Hematopoietic multipotent progenitor cell treated with erythropoietin and hydrocortisone succinate and interleukin-3 and kit ligand, for 4 days (in vitro differentiated cells): ENCODE data around the gene RNF169.
"Not testable (repeated sequence)": the region's sequence is repeated elsewhere in the genome, so short reads cannot be mapped to it uniquely, and the experiment has no call there.

ENCODE experiments used
- DNase-seq: peaks from one replicate; pipeline ENCODE4 v3.0.0-alpha.2; 2015

Gene RNF169

DNA sequence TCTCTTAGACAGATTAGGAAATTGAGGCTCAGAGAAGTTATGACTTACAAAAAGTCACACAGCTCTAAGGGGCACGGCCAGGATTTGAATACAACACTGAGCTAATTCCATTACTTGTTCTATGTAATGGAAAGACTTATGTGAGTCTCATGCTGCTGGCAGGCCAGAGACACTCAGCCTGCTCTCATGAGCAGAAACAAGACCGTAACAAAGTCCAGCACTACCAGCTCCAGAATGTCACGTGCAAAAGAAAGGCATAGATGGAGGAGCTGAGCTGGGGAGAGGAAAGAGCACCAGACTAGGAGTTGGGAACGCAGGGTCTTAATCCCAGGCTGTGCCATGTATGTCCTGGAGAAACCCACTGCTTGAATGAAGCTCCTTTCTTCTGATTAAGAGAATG lies 19.3 kb upstream of the RNF169 start:
- no peak for DNase-seq

DNA sequence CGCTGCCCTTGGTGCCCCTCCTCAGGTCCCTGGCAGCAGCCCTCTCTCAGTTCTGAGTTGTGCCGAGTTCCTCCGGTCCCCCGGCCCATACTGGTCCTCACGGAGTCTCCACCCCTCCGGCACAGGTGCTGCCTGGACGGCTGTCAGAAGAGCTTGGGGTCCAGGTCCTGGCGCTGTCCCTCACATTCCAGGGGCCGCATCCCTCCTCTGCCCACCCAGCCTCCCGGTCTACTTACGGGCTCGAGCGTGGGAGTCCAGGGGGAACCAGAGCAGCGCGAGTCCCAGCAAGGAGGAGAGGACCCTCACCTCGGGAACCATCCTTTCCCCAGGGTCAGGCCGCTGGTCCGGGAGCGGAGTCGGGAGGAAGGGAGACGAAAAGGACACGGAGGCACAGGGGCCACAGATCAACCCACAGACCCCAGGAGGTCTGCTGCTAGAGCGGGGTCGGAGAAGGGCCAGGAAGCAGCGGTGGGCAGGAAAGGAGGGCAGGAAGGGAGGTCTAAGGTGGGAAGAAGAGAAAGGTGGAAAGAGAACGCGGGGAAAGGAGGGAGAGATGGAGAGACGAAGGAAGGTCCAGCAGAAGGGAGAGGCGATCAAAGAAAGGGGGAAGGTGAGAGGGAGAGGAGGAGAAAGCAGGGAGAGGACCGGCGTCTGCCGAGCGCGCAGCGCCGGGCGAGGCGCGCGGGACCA lies 17.9 kb upstream of the RNF169 start:
- DNase-seq: no peak

DNA sequence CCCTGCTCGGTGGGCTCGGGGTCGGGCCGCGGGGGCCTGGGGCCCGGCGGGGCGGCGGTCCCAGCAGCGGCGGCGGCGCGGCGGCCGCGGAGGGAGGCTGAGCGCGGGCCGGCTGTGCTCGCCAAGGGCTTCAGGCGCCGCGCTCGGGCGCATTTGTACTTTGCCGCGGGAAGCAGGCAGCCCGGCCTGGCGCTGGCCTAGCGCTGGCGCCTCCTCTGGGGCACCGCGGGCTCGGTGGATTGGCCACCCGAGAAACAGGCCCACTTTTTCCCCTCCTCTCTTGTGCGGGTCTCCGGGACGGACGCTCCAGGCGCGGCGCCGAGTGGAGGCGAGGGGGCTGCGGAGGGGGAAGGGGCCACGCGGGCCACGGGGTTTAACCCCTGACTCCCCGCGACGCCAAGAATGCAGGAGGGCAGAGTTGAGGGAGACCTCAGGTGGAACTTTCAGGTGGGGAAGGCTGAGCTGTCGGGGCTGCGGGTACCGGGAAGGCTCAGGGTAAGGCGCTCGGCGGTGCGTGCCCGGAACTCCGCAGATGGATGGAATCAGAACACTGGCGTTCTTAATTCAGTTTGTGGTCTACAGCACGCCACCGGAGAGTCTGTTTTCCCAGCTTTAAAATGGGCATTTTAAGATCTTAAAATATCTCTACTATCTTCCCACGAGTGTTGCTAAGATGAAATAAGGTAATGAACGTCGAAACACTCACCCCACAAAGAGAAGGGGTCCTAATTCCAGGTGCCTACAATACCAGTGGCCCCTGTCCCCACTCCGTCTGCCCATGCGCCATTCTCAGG lies 17.2 kb upstream of the RNF169 start, which contains the start of gene CHRDL2:
Gene CHRDL2, minus strand, starts transcription at position 126 of the 794 bp plus-strand sequence. CDS start 538 bp downstream, outside the sequence.
- DNase-seq: peak; percentile 48

DNA sequence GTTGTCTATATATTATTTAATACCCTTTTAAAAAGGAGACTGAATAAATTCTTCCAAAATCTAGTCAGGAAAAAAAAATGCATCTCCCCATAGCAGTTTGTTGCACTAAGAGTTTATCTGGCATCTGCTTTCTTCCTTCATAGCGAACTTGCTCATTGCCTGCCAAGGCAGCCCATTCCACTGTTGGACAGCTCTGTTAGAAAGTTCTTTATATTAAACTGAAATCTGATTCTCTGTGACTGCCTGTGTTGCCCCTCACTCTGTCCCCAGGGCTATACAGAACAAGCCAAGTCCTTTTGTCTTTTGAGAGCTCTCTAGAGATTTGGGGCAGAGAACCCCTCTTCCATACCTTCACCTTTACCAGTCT lies 14.1 kb upstream of the RNF169 start:
- no peak for DNase-seq

DNA sequence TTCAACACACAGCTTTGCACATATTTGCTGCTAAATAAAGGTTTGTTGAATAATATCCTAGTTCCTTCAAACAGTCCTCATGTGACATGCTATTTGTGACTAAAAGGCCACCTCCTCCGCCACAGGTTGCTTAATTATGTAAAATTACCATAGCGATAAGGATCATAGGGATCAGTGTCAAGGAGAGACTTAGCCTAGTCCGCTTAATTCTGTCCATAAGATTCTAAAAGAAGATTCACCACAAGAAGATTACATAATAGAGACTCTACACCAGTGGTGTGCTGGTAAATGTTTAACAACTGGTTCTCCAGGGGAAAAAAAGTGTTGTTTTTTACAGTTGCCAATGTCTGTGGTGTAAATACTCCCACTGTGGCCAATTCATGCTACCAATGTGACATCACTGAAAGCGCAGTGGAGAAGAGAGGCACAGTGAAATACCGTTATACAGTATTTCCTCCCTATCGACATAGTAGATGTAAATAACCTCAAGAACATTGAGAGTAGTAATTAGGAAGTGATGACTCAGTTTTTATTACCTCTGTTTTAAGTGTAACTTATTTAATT lies 13.2 kb upstream of the RNF169 start:
- DNase-seq: no peak

DNA sequence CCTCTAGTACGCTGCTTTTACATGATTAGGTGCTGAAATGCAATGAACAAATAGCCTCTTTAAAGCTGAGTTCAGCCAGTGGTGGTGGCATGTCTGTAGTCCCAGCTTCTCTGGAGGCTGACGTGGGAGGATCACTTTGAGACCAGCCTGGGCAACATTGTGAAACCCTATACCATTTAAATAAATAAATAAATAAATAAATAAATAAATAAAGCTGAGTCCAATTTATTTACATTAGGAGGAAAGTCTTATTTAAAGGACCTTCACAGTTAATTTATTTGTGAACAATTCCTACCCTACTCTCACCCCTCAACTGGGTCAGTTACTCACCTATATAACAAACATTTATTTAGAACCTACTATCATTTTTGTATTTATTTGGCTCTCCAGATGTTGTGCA lies 12.6 kb upstream of the RNF169 start:
- DNase-seq: no peak

DNA sequence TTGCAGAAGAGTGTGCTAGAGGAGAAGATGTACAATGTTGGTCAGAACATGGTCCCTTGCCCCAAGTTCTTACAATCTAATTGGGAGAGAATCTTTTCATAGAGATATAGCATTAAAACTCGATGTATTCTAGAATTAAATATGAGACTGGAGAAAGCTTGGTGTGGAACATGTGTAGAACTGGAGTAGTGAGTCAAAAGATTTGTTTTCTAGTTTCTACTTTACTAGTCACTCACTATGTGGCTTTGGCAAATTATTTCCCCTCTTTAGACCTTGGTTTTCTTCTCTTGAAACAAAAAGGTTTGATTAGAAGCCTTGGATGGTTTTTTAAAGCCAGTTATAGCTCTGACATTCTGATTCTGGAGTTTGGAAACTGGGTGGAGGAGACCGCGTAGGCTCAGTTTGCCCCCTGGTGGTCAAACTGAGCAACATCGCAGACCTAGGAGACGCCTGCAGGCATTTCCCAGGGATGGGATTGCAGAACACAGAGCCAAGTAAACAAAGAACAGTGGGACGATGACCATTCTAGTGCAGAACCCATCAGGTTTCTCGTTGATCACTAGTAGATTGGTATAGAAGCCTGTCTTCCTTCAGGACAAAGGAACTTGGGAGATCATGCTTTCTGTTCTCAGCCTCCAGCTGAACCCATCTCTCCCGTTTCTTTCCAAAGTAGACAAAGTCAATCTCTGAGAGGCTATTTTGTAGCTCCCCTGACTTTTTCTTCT lies 8.9 kb upstream of the RNF169 start:
- peak; percentile 79 for DNase-seq

DNA sequence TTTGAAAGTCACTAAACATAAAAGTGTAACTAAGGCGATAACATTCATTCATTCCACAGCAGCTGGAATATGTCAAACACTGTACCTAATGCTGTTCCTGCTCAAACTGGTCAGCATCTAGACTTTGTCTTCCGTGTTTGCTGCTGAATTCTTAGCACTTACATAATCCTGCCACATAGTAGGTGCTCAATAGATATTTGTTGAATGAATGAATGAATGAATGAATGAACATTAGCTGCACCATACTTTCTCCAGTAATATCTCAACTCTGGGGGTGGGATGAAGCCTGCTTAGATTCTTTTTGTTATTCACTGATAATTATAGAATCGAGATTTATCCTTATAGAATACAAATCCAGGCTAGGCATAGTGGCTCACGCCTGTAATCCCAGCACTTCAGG lies 6.6 kb upstream of the RNF169 start:
- no peak for DNase-seq

DNA sequence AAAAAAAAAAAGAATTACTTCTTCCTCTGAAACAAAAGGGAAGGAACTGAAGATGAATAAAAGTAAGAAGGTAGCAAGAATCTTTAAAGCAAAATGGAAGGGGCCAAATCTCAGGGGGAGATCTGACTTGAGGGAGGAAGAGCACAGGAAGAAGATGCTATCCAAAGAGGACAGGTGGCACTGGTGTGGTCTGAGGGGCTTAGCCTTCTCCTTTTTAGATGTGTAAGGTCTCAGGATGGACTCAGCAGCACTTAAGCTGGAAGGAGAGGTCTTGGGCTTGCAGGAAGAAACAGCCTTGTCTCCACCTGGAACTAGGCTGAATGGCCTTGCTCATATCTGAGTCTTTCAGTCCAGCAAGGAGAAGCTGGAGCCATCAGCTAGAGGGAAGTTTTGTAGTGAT lies 5.0 kb upstream of the RNF169 start:
- no peak for DNase-seq

DNA sequence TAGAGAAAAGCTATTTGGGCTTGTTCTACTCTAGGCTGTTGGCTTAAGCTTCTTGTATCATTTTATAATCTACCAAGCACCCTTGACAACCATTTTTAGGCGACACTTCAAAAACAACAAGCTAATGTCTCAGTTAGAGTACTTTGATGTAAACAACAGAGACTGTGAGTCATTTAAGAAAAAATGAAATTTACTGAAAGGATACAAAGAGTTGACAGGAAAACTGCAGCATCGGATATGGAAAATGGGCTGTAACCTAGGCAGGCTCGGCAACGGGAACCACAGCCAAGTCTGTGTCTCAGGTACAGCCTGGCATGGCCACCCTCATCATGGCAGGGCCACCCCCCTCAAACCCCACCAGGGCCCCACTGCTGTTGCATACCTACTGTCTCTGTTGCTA lies 4.4 kb upstream of the RNF169 start:
- no peak for DNase-seq

DNA sequence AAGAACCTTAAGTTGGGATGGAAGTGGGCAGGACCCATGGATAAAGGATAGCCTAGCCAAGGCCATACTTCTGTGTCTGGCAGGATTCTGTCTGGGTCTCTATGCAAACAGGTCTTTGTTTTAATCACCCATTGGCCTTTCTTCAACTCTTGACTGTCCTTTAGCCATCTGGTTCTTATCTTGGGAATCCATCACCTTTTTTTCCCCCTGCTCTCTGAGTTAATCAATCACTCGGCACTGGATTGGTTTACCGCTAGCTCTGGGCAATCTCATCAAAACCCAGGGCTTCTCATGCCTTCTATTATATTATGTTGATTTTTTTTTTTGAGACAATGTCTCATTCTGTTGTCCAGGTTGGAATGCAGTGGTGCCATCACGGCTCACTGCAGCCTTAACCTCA lies 1.8 kb upstream of the RNF169 start:
- no peak for DNase-seq

DNA sequence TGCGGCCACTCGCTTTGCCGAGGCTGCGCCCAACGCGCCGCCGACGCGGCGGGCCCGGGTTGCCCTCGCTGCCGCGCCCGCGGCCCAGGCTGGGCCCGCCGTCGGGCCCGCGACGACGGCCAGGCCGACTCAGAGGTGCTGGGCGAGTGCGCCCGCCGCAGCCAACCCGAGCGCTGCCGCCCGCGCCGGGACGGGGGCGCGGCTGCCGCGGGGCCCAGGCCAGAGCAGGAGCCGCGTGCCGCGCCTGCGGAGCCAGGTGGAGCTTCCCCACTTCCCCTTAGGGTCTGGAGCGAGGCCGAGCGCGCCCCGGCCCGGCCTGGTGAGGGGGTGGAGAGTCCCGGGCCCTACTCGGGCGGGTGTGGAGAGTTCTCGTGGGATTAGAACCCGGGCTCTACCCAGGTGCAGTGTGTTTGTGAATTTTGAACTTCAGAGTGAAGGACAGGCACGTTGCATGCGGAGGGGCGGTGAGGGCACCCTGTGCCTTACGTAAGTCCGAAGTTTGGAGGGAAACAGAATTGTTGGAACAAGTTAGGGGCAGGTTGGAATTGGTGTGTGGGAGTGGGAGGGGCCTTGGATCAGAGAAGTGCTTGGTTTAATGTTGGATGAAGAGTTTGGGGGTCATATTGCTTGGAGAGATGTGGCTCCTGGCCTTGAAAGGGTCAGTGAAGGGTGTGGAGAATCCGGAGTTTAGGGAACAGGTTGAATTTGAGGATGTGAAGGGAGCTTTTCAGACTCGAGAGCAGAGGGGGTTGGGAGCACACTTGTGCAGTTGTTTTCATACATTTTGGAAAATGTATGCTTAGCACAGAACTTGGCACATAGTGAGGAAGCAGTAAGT lies 697 bp downstream of the RNF169 start:
- DNase-seq: peak; percentile 83

DNA sequence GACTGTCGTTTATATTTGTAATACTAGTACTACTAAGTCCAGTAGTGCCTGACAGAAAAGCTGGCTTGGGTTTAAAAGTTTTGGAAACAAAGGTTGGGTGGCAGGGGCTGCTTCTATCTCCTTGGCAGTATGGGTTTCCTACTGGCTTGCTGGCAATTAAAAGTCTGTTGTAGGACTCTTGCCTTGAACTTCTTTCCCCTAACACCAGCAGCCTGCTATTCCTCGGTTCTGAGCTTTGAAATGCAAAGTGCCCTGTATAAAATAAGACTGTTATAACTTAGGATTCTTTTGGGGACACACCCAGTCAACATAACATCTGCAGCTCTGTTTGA lies 1.3 kb downstream of the RNF169 start:
- DNase-seq: peak; percentile 33

DNA sequence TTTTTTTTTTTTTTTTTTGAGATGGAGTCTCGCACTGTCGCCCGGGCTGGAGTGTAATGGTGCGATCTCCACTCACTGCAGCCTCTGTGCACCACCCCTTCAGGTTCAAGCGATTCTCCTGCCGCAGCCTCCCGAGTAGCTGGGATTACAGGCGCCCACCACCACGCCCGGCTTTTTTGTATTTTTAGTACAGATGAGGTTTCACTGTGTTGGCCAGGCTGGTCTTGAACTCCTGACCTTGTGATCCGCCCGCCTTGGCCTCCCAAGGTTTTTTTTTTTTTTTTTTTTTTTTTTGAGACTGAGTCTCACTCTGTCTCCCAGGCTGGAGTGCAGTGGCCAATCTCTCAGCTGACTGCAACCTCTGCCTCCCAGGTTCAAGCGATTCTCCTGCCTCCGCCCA lies 1.9 kb downstream of the RNF169 start:
- DNase-seq: not testable (repeated sequence)

DNA sequence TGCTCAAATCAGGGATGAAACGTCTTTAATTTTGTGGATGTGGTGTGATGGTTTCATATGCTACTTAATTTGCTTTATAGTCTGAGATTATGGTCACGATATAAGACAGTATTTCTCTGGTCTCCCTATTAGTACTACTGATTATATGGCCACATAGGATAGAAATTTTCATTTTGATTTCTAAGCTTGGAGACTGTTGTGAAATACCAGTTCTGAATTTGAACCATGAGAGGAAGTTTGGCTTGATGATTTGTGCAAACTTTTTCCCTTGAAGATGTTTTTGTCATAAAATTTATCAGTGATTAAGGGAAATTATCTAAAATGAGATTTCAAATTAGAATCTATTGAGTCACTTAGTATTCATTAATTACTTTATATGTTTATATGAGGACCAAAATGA lies 2.7 kb downstream of the RNF169 start:
- no peak for DNase-seq

DNA sequence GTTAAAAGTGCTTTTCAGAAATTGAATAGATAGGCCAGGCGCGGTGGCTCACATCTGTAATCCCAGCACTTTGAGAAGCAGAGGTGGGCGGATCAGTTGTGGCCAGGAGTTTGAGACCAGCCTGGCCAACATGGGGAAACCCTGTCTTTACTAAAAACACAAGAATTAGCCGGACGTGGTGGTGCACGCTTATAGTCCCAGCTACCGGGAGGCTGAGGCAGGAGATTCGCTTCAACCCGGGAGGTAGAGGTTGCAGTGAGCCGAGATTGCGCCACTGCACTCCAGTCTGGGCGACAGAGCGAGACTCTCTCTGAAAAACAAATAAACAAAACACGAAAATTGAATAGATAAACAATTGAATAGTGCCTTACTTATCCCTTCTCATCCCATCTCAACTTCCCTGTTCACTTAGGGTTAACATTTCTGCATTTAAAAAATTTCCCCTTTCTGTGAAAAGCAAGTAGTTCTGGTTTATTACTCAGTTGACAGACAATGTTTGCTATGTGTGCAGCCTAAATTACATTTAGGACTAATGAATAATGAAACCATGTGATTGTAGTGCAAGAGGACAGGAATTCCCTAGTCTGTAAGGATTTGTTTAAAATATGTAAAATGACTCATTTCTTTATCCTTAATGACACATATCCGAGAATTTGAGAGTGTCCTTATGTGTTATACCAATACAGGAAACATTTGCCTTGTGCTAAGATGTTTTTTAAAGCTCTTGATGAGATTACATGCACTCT lies 6.0 kb downstream of the RNF169 start:
- DNase-seq: no peak

DNA sequence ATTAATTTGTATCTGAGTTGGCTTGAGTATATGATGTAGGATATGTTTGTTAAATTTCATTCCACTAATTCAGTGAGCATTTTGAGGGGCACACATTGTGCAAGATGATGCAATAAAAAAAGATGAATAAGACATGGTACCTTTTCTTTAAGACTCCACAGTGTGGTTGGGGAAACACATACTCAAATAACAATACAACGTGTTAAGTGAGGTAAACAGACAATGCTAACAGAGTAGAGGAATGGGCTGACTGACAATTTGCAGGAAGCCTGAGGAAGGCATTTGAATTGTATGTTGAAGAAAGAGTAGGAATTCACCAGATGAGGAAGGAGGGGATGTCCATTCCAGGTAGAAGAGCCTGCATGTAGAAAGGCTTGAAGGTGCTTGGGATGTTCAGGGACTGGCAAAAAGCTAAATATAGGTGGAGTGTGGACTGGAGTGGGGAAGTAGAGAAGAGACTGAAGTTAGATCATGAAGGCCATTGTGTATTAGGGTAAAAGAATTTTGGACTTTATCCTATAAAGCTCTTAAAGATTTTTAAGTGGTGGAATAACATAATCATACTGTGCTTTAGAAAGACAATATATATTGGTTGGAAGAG lies 6.8 kb downstream of the RNF169 start:
- no peak for DNase-seq

DNA sequence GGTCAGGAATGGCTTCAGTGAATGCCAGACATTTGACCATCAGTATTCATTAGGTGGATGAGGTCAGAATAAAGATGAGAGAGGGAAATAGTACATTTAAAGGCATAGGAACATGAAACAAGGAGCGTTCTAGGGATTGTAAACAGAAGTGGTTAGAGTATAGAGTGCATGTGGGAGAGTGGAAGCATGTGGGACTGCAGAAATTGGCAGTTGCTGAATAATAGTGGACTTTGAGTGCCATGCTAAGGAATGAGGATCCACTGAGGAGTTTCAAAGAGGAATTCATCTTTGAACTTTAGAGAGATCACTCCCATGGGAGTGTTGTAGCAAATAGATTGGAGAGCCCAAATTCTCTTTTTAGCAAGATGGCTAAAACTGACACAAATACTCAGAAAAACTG lies 7.9 kb downstream of the RNF169 start:
- no peak for DNase-seq

DNA sequence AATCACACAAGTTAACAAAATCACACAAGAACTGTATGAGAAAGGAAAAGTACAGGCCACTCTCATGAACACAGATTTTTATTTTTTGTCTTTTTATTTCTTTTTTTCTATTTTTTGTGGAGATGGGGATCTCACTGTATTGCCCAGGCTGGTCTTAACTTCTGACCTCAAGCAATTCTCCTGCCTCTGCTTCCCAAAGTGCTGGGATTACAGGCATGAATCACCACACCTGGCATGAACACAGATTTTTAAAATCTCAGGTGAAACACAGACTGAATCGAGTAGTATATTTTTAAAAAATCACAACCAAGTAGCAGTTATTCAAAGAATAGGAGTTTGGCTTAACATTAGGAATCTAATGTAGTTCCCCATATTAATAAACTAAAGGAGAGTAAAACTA lies 18.3 kb downstream of the RNF169 start:
- no peak for DNase-seq

DNA sequence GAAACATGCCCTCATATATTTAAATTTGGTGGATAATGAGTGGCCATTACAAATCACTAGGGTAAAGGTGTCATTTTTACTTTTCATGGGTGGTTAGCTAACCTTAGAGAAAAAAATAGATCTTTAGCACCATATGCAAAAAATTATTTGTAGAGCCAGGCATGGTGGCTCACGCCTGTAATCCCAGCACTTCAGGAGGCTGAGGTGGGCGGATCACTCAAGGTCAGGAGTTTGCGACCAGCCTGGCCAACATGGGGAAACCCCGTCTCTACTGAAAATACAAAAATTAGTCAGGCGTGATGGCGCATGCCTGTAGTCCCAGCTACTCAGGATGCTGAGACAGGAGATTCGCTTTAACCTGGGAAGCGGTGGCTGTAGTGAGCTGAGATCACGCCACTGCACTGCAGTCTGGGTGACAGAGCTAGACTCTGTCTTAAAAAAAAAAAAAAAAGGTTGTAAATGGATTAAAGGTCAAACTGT lies 19.6 kb downstream of the RNF169 start:
- DNase-seq: not testable (repeated sequence)

DNA sequence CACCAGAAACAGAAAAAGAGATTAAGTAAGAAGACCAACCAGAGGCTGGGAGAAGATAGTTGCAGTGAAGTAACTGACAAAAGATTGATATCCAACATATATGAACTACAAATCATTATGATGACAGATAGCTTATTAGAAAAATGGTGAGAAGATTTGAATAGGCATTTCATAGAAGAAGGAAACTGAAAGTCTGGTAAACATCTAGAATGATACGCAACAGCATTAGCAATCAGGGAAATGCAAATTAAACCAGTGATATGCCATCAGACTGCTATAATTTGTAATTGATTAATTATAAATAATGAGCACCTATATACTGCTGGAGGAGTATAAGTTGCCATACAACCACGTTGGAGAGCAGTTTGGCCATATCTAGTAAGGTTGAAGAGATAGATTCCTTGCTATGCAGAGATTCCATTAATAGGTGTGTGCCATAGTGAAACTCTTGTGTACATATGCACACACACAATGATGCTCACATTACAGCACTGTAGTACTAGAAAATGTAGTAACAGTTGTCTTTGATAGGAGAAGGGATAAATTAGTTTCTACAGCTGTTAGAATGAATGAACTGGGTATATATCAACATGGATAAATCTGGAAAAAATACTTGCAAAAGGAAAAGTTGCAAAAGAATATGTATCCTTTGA lies 20.5 kb downstream of the RNF169 start:
- no peak for DNase-seq
